Ishikawa (cell line): ENCODE measurements around the gene BPTF.

Experiments used
- CEBPB ChIP-seq: IDR thresholded peaks from 2 replicates; pipeline ENCODE4 v1.6.1; 2012
- CREB1 ChIP-seq: IDR thresholded peaks from 2 replicates; pipeline ENCODE4 v1.6.1; 2012; ENCODE audit warnings: low read depth
- EGR1 ChIP-seq: IDR thresholded peaks from 2 replicates; pipeline ENCODE4 v1.6.1; 2012
- EP300 ChIP-seq: IDR thresholded peaks from 2 replicates; pipeline ENCODE4 v1.6.1; 2012; ENCODE audit warnings: borderline replicate concordance
- FOXM1 ChIP-seq: IDR thresholded peaks from 2 replicates; pipeline ENCODE4 v1.6.1; 2012; ENCODE audit warnings: low read depth, borderline replicate concordance
- NFIC ChIP-seq: IDR thresholded peaks from 2 replicates; pipeline ENCODE4 v1.6.1; 2012
- RAD21 ChIP-seq: IDR thresholded peaks from 2 replicates; pipeline ENCODE4 v1.6.1; 2012; ENCODE audit warnings: low read depth
- TAF1 ChIP-seq: IDR thresholded peaks from 2 replicates; pipeline ENCODE4 v1.6.1; 2012; ENCODE audit warnings: low read depth, mild to moderate bottlenecking
- TCF12 ChIP-seq: IDR thresholded peaks from 2 replicates; pipeline ENCODE4 v1.6.1; 2012; ENCODE audit warnings: low read depth
- TEAD4 ChIP-seq: IDR thresholded peaks from 2 replicates; pipeline ENCODE4 v1.6.1; 2012
- YY1 ChIP-seq: IDR thresholded peaks from 2 replicates; pipeline ENCODE4 v1.6.1; 2012; ENCODE audit warnings: low read depth
- ZBTB7A ChIP-seq: IDR thresholded peaks from 2 replicates; pipeline ENCODE4 v1.6.1; 2012; ENCODE audit warnings: low read depth
- TF ChIP-seq, protein P1 (sequence below): IDR thresholded peaks from 2 replicates; pipeline ENCODE4 v1.6.1; 2012
- TF ChIP-seq, protein P2 (sequence below): IDR thresholded peaks from 2 replicates; pipeline ENCODE4 v1.6.1; 2012; ENCODE audit warnings: low read depth, mild to moderate bottlenecking
- TF ChIP-seq, protein P3 (sequence below): IDR thresholded peaks from 2 replicates; pipeline ENCODE4 v1.6.1; 2012

BPTF gene

DNA sequence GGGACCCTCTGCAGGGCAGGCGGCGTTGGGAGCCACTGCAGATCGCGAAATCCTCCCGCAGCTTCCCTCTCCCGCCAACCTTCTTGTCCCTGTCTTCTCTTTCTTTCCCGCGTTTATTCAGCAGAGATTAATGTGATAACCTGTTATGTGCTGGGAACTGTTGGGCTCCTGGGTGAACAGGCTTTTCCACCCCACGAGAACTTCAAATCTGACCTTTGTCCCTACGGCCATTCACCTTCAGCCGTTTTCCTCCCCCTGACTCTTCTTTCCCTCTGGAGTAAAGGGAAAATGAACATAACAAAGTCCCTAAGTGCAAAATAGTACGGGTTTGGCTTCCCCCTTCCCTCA is 195.1 kb downstream of the BPTF start:
- 0 out of 2 replicates have a peak, but pooled peaks have one; percentile 62 for TF ChIP-seq ZBTB7A
- no peak for TF ChIP-seq RAD21

DNA sequence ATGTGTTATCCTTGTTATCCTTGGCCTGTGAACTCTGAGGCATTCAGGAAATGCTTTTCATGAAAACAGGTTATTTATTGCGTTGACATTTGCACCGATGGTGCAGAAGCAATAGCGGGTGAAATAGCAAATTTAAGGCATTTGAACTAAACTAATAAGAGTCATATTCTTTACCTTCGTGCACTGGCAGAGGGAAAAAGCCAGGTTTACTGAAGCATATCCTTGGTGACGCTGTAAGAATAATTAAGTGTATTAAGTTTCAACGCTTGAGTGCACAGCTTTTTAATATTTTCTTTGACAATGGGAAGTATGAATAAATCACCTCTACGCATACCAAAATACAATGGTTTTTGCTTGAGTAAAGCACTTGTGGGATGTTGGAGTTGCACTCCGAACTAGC is 196.7 kb downstream of the BPTF start:
- TF ChIP-seq, protein P1, sequence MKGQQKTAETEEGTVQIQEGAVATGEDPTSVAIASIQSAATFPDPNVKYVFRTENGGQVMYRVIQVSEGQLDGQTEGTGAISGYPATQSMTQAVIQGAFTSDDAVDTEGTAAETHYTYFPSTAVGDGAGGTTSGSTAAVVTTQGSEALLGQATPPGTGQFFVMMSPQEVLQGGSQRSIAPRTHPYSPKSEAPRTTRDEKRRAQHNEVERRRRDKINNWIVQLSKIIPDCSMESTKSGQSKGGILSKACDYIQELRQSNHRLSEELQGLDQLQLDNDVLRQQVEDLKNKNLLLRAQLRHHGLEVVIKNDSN, result no peak
- TF ChIP-seq, protein P2, sequence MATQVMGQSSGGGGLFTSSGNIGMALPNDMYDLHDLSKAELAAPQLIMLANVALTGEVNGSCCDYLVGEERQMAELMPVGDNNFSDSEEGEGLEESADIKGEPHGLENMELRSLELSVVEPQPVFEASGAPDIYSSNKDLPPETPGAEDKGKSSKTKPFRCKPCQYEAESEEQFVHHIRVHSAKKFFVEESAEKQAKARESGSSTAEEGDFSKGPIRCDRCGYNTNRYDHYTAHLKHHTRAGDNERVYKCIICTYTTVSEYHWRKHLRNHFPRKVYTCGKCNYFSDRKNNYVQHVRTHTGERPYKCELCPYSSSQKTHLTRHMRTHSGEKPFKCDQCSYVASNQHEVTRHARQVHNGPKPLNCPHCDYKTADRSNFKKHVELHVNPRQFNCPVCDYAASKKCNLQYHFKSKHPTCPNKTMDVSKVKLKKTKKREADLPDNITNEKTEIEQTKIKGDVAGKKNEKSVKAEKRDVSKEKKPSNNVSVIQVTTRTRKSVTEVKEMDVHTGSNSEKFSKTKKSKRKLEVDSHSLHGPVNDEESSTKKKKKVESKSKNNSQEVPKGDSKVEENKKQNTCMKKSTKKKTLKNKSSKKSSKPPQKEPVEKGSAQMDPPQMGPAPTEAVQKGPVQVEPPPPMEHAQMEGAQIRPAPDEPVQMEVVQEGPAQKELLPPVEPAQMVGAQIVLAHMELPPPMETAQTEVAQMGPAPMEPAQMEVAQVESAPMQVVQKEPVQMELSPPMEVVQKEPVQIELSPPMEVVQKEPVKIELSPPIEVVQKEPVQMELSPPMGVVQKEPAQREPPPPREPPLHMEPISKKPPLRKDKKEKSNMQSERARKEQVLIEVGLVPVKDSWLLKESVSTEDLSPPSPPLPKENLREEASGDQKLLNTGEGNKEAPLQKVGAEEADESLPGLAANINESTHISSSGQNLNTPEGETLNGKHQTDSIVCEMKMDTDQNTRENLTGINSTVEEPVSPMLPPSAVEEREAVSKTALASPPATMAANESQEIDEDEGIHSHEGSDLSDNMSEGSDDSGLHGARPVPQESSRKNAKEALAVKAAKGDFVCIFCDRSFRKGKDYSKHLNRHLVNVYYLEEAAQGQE, result no peak
- peak; percentile 61; the same call in 1 of the 2 replicates for TF ChIP-seq FOXM1
- peak; percentile 82 for TF ChIP-seq TCF12
- TF ChIP-seq, protein P3, sequence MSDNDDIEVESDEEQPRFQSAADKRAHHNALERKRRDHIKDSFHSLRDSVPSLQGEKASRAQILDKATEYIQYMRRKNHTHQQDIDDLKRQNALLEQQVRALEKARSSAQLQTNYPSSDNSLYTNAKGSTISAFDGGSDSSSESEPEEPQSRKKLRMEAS, result no peak
- no peak for TF ChIP-seq EGR1
- 0 out of 2 replicates have a peak, but pooled peaks have one; percentile 43 for TF ChIP-seq CREB1
- TF ChIP-seq YY1, result no peak
- TF ChIP-seq RAD21, result no peak
- TF ChIP-seq ZBTB7A, result no peak
- peak; percentile 69 for TF ChIP-seq NFIC
- TF ChIP-seq TEAD4, result no peak; the same call in none of the 2 replicates
- TF ChIP-seq CEBPB, result peak; percentile 14; the same call in 1 of the 2 replicates
- TF ChIP-seq TAF1, result 0 out of 2 replicates have a peak, but pooled peaks have one; percentile 33
- peak; percentile 63; the same call in 1 of the 2 replicates for TF ChIP-seq EP300

DNA sequence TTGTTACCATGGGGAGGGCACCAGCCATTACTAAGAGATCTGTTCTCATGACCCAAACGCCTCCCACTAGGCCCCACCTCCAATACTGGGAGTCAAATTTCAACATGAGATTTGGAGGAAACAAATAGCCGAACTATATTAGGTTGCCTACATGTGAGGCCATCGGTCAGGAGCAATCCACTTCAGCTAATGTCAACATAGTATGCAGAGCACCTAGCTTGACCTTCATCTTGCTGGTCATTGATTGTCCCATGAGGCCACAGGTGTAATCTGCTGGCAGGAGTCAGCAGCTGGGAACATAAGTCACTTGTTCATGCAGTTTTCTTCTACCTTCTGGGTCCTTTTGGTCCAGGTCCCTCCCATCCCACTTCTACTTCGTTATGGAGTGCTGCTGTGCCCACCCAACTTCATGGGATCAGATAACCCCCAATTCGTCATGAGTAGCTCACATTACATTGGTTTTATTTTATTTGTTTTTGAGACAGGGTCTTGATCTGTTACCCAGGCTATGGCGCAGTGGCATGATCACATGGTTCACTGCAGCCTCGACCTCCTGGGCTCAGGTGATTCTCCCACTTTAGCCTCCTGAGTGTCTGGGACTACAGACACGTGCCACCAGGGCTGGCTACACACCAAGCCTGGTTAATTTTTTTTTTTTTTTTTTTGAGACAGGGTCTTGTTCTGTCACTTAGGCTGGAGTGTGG is 204.4 kb downstream of the BPTF start:
- TF ChIP-seq RAD21, result no peak
- TF ChIP-seq CREB1, result no peak
- no peak for TF ChIP-seq CEBPB
- TF ChIP-seq, protein P1, result no peak
- TF ChIP-seq YY1, result no peak
- TF ChIP-seq EGR1, result no peak
